Measurements from ENCODE around the gene FBXO22.
A peak's percentile ranks its signal among the peaks of the same experiment; 100 is the strongest.
"Not testable (repeated sequence)": the region's sequence is repeated elsewhere in the genome, so short reads cannot be mapped to it uniquely, and the experiment has no call there.

Gene FBXO22

DNA sequence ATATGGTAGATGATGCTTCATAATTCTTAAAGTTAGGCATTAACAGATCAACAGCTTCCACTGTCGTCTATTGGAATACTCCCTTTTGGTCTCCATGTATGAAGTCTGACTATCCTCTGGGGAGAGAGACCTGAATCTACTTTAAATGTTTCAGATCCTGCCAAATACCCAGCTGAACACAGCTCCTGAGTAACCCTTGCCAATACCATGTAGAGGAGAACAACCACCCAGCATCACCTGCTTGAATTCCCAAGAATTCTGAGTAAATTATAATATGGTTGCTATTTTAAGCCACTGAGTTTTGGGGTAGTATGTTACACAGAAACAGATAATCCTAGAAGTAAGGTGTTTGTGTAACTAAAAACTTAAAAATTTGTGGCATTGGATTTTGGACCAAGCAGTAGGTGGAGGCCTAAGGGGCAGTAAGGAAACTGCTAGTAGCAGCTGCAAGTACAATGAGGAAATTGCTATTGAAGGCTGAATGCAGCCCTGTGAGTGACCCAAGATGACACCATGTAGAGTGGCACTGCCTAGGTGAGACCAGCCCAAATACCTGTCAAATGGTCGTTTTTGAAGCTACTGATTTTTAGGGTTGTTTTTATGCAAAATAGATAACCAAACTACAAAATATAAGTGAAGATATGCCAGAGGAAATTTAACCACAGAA is 77.6 kb downstream of the FBXO22 start:
- DNase-seq (ENCODE audit: low read depth) = no peak
- H3K4me3 ChIP-seq (ENCODE audit: low read depth, low read length) = no peak overlapping the region
- TF ChIP-seq, protein P1, sequence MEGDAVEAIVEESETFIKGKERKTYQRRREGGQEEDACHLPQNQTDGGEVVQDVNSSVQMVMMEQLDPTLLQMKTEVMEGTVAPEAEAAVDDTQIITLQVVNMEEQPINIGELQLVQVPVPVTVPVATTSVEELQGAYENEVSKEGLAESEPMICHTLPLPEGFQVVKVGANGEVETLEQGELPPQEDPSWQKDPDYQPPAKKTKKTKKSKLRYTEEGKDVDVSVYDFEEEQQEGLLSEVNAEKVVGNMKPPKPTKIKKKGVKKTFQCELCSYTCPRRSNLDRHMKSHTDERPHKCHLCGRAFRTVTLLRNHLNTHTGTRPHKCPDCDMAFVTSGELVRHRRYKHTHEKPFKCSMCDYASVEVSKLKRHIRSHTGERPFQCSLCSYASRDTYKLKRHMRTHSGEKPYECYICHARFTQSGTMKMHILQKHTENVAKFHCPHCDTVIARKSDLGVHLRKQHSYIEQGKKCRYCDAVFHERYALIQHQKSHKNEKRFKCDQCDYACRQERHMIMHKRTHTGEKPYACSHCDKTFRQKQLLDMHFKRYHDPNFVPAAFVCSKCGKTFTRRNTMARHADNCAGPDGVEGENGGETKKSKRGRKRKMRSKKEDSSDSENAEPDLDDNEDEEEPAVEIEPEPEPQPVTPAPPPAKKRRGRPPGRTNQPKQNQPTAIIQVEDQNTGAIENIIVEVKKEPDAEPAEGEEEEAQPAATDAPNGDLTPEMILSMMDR (conservative IDR thresholded peaks at IDR 0.05; ENCODE audit: low read depth, low read length) = no peak

DNA sequence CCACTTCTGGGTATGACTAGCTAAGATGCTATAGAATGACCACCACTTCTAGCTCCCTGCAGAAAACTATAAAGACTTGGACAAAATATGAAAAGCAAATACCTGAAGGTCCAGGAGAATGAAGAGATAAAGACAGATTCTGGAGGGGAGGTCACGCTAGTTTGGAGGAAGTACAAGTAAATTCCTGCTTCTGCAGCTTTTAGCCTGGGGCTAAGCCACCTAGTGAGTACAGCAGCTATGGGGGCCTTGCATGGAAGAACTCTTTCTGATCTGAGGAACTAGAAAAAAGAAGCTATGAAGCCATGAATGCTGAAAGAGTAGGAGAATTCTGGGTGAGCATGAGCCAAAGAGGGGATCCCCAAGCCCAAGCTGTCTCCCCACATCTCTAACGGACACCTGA is 78.8 kb downstream of the FBXO22 start:
- DNase-seq (ENCODE audit: low read depth) = no peak
- TF ChIP-seq, protein P1 (conservative IDR thresholded peaks at IDR 0.05; ENCODE audit: low read depth, low read length) = no peak
- H3K4me3 ChIP-seq (ENCODE audit: low read depth, low read length) = no peak overlapping the region

DNA sequence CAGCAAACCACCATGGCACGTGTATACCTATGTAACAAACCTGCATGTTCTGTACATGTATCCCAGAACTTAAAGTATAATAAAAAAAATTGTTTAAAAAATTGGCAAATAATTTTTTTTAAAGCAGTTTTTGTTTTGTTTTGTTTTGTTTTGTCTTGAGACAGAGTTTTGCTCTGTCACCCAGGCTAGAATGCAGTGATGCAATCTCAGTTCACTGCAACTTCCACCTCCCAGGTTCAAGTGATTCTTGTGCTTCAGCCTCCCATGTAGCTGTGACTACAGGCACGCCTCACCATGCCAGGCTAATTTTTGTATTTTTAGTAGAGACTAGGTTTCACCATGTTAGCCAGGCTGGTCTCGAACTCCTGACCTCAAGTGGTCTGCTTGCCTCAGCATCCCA is 81.0 kb downstream of the FBXO22 start:
- H3K4me3 ChIP-seq (ENCODE audit: low read depth, low read length); DNase-seq (ENCODE audit: low read depth): not testable (repeated sequence)

DNA sequence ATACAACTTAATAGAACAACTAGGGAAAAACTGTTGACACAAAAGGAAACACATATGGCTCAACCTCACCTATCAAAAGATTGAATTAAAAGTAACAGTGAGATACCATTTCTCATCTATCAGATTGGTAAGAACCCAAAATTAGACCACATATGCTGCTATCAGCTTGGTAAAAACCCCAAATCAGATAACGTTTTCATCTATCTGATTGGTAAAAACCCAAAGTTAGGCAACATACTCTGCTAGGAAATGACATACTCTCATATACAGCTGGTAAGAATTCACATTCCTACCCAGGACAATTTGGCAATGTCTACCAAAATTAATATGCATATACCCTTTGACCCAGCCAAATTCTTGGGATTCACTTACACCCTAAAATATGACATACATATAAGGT is 82.3 kb downstream of the FBXO22 start:
- TF ChIP-seq, protein P1 (conservative IDR thresholded peaks at IDR 0.05; ENCODE audit: low read depth, low read length) = no peak
- peak; percentile 31 for DNase-seq (ENCODE audit: low read depth)
- no peak overlapping the region for H3K4me3 ChIP-seq (ENCODE audit: low read depth, low read length)

DNA sequence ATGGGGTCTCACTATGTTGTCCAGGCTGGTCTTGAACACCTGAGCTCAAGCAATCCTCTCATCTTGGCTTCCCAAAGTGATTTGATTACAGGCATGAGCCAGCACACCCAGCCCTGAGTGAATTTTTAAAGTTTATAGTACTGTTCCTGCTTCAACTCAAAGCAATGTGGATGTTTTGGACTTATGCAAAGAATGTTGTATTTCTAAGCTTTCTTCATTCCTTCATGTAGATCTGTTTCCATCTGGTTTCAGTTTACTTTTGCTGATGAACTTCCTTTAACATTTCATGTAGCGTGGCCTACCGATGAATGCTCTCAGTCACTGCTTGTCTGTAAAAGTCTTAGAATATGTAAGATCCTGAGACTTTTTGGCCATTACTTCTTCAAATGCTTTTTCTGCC is 85.4 kb downstream of the FBXO22 start:
- peak; percentile 62 for DNase-seq (ENCODE audit: low read depth)
- H3K4me3 ChIP-seq (ENCODE audit: low read depth, low read length) = no peak overlapping the region
- TF ChIP-seq, protein P1 (conservative IDR thresholded peaks at IDR 0.05; ENCODE audit: low read depth, low read length) = no peak

DNA sequence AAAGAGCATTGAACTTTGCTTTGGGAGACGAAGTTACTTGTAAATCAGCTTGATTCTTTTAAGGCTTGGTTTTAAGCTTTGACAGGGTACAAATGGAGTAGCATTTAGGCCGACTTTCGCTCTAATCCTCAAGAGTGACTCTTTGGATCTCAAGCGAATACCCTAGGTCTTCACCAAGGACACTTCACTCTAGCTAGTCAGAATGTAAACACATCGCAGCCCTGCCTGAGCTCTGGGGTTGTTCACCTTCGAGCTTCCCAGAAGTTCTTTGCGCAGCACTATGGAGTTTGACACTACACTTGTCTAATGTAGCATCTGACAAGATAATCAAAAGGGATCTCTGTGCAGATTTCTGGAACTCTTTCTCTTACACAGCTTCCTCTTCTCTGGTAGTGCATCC is 86.2 kb downstream of the FBXO22 start:
- H3K4me3 ChIP-seq (ENCODE audit: low read depth, low read length) = no peak overlapping the region
- no peak for DNase-seq (ENCODE audit: low read depth)
- TF ChIP-seq, protein P1 (conservative IDR thresholded peaks at IDR 0.05; ENCODE audit: low read depth, low read length) = no peak
